Measurements from ENCODE around the gene HOXA9.

HOXA9 gene

DNA sequence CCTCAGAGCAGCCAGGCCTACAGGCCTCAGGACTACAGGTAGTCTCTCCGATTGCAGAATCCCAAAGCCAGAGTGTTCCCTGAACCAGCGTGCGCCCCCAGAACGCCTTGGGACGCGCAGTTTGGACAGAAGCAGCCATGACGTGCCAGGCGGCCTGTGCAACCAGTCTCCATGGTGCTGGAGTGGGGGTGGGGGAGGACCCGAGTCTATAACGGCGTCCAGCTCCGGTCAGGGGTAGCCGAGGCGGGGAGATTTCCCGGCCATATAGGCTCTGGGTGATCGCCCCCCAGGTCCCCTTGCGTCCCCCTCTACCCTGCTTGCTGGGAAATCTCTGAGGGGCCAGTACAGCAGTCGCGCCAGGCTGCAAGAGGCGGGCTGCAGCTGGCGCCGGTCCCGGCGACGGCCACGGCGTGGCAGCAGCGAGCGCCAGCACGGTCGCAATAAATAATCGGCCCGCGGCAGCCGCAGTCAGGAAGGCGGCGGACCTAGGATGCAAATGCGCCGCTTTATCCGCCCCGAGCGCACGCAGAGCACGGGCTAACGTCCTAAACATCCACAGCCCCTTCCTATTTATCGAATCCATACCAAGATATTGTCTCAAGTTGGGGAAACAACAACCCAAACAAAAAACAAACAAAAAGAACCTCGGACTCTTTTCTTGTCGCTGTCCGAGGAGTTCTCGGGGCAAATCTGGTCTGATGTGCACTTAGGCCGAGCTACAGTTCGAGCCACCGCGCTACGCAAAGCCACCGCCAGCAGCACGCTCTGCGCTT, 14.6 kb downstream of the HOXA9 start (continued):
- TF ChIP-seq, protein P1, sequence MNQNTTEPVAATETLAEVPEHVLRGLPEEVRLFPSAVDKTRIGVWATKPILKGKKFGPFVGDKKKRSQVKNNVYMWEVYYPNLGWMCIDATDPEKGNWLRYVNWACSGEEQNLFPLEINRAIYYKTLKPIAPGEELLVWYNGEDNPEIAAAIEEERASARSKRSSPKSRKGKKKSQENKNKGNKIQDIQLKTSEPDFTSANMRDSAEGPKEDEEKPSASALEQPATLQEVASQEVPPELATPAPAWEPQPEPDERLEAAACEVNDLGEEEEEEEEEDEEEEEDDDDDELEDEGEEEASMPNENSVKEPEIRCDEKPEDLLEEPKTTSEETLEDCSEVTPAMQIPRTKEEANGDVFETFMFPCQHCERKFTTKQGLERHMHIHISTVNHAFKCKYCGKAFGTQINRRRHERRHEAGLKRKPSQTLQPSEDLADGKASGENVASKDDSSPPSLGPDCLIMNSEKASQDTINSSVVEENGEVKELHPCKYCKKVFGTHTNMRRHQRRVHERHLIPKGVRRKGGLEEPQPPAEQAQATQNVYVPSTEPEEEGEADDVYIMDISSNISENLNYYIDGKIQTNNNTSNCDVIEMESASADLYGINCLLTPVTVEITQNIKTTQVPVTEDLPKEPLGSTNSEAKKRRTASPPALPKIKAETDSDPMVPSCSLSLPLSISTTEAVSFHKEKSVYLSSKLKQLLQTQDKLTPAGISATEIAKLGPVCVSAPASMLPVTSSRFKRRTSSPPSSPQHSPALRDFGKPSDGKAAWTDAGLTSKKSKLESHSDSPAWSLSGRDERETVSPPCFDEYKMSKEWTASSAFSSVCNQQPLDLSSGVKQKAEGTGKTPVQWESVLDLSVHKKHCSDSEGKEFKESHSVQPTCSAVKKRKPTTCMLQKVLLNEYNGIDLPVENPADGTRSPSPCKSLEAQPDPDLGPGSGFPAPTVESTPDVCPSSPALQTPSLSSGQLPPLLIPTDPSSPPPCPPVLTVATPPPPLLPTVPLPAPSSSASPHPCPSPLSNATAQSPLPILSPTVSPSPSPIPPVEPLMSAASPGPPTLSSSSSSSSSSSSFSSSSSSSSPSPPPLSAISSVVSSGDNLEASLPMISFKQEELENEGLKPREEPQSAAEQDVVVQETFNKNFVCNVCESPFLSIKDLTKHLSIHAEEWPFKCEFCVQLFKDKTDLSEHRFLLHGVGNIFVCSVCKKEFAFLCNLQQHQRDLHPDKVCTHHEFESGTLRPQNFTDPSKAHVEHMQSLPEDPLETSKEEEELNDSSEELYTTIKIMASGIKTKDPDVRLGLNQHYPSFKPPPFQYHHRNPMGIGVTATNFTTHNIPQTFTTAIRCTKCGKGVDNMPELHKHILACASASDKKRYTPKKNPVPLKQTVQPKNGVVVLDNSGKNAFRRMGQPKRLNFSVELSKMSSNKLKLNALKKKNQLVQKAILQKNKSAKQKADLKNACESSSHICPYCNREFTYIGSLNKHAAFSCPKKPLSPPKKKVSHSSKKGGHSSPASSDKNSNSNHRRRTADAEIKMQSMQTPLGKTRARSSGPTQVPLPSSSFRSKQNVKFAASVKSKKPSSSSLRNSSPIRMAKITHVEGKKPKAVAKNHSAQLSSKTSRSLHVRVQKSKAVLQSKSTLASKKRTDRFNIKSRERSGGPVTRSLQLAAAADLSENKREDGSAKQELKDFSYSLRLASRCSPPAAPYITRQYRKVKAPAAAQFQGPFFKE (tag by site-specific recombination; IDR thresholded peaks at IDR 0.05; ENCODE audit: borderline replicate concordance): no peak
- TF ChIP-seq ZNF76 (tag by site-specific recombination; IDR thresholded peaks at IDR 0.05; ENCODE audit: borderline replicate concordance, low read depth): peak; percentile 72; the same call in 1 of the 2 replicates
- peak; percentile 32; the same call in 1 of the 2 replicates for TF ChIP-seq BCL11A (tag by site-specific recombination; IDR thresholded peaks at IDR 0.05; ENCODE audit: low read depth)
- TF ChIP-seq, protein P2, sequence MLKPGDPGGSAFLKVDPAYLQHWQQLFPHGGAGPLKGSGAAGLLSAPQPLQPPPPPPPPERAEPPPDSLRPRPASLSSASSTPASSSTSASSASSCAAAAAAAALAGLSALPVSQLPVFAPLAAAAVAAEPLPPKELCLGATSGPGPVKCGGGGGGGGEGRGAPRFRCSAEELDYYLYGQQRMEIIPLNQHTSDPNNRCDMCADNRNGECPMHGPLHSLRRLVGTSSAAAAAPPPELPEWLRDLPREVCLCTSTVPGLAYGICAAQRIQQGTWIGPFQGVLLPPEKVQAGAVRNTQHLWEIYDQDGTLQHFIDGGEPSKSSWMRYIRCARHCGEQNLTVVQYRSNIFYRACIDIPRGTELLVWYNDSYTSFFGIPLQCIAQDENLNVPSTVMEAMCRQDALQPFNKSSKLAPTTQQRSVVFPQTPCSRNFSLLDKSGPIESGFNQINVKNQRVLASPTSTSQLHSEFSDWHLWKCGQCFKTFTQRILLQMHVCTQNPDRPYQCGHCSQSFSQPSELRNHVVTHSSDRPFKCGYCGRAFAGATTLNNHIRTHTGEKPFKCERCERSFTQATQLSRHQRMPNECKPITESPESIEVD (tag by site-specific recombination; IDR thresholded peaks at IDR 0.05): no peak
- TF ChIP-seq ZNF350 (tag by site-specific recombination; IDR thresholded peaks at IDR 0.05): no peak
- TF ChIP-seq ZNF670 (tag by site-specific recombination; IDR thresholded peaks at IDR 0.05; ENCODE audit: low read depth): no peak
- TF ChIP-seq, protein P3, sequence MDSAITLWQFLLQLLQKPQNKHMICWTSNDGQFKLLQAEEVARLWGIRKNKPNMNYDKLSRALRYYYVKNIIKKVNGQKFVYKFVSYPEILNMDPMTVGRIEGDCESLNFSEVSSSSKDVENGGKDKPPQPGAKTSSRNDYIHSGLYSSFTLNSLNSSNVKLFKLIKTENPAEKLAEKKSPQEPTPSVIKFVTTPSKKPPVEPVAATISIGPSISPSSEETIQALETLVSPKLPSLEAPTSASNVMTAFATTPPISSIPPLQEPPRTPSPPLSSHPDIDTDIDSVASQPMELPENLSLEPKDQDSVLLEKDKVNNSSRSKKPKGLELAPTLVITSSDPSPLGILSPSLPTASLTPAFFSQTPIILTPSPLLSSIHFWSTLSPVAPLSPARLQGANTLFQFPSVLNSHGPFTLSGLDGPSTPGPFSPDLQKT (IDR thresholded peaks at IDR 0.05; ENCODE audit: borderline replicate concordance, low read depth, low read length): no peak
- TF ChIP-seq HOXC10 (CRISPR knock-in tag; IDR thresholded peaks at IDR 0.05): 0 out of 2 replicates have a peak, but pooled peaks have one; percentile 74
- no peak; the same call in 1 of the 2 replicates for TF ChIP-seq ZNF426 (tag by site-specific recombination; IDR thresholded peaks at IDR 0.05)
- TF ChIP-seq MEIS1 (CRISPR knock-in tag; IDR thresholded peaks at IDR 0.05; ENCODE audit: borderline replicate concordance): peak; percentile 77; the same call in 1 of the 2 replicates
- TF ChIP-seq ZNF677 (tag by site-specific recombination; IDR thresholded peaks at IDR 0.05): no peak
- no peak for TF ChIP-seq ZNF48 (tag by site-specific recombination; IDR thresholded peaks at IDR 0.05)
- TF ChIP-seq ZIC2 (tag by site-specific recombination; IDR thresholded peaks at IDR 0.05): 0 out of 2 replicates have a peak, but pooled peaks have one; percentile 5
- TF ChIP-seq, protein P4, sequence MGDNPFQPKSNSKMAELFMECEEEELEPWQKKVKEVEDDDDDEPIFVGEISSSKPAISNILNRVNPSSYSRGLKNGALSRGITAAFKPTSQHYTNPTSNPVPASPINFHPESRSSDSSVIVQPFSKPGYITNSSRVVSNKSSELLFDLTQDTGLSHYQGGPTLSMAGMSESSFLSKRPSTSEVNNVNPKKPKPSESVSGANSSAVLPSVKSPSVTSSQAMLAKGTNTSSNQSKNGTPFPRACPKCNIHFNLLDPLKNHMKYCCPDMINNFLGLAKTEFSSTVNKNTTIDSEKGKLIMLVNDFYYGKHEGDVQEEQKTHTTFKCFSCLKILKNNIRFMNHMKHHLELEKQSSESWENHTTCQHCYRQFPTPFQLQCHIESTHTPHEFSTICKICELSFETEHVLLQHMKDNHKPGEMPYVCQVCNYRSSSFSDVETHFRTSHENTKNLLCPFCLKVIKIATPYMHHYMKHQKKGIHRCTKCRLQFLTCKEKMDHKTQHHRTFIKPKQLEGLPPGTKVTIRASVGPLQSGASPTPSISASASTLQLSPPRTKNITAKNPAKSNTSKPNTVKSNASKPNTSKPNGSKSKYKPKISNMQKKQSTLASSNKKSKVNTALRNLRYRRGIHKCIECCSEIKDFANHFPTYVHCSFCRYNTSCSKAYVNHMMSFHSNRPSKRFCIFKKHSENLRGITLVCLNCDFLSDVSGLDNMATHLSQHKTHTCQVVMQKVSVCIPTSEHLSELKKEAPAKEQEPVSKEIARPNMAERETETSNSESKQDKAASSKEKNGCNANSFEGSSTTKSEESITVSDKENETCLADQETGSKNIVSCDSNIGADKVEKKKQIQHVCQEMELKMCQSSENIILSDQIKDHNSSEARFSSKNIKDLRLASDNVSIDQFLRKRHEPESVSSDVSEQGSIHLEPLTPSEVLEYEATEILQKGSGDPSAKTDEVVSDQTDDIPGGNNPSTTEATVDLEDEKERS (tag by site-specific recombination; IDR thresholded peaks at IDR 0.05): no peak
- TF ChIP-seq ZNF623 (tag by site-specific recombination; IDR thresholded peaks at IDR 0.05): 0 out of 2 replicates have a peak, but pooled peaks have one; percentile 12
- no peak for TF ChIP-seq ZBTB48 (tag by site-specific recombination; IDR thresholded peaks at IDR 0.05)
- no peak for TF ChIP-seq ZBTB20 (tag by site-specific recombination; IDR thresholded peaks at IDR 0.05)
- TF ChIP-seq MYNN (tag by site-specific recombination; IDR thresholded peaks at IDR 0.05; ENCODE audit: borderline replicate concordance): no peak
- TF ChIP-seq ZNF600 (tag by site-specific recombination; IDR thresholded peaks at IDR 0.05): 0 out of 2 replicates have a peak, but pooled peaks have one; percentile 22
- TF ChIP-seq, protein P5, sequence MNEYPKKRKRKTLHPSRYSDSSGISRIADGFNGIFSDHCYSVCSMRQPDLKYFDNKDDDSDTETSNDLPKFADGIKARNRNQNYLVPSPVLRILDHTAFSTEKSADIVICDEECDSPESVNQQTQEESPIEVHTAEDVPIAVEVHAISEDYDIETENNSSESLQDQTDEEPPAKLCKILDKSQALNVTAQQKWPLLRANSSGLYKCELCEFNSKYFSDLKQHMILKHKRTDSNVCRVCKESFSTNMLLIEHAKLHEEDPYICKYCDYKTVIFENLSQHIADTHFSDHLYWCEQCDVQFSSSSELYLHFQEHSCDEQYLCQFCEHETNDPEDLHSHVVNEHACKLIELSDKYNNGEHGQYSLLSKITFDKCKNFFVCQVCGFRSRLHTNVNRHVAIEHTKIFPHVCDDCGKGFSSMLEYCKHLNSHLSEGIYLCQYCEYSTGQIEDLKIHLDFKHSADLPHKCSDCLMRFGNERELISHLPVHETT (tag by site-specific recombination; IDR thresholded peaks at IDR 0.05): no peak
- no peak for TF ChIP-seq ZNF521 (tag by site-specific recombination; IDR thresholded peaks at IDR 0.05)
- no peak for TF ChIP-seq OSR2 (tag by site-specific recombination; IDR thresholded peaks at IDR 0.05)
- TF ChIP-seq, protein P6, sequence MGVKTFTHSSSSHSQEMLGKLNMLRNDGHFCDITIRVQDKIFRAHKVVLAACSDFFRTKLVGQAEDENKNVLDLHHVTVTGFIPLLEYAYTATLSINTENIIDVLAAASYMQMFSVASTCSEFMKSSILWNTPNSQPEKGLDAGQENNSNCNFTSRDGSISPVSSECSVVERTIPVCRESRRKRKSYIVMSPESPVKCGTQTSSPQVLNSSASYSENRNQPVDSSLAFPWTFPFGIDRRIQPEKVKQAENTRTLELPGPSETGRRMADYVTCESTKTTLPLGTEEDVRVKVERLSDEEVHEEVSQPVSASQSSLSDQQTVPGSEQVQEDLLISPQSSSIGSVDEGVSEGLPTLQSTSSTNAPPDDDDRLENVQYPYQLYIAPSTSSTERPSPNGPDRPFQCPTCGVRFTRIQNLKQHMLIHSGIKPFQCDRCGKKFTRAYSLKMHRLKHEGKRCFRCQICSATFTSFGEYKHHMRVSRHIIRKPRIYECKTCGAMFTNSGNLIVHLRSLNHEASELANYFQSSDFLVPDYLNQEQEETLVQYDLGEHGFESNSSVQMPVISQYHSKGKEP (tag by site-specific recombination; IDR thresholded peaks at IDR 0.05): 0 out of 2 replicates have a peak, but pooled peaks have one; percentile 24
- peak; percentile 60; the same call in 1 of the 2 replicates for TF ChIP-seq SP7 (tag by site-specific recombination; IDR thresholded peaks at IDR 0.05)
